NCI-H1417 (cell line): ENCODE results near the gene CTAGE9.
"Not testable (repeated sequence)": the region's sequence is repeated elsewhere in the genome, so short reads cannot be mapped to it uniquely, and the experiment has no call there.

ENCODE experiments used
- DNase-seq, 3 experiments: peaks; one replicate each; lab custom pipeline; 2025; lab: John Stamatoyannopoulos, UW

The CTAGE9 gene

GRCh38 chr6:131728296-131728939, 17.6 kb upstream of the CTAGE9 start:
- no peak for DNase-seq

- DNase-seq, result no peak
Observed at GRCh38 chr6:131727868-131728267, 17.1 kb upstream of the CTAGE9 start.

GRCh38 chr6:131727467-131727866, 16.6 kb upstream of the CTAGE9 start:
- DNase-seq, result no peak

GRCh38 chr6:131724114-131724513, 13.3 kb upstream of the CTAGE9 start:
- DNase-seq, result no peak

GRCh38 chr6:131721161-131721560, 10.3 kb upstream of the CTAGE9 start:
- peak in 1 of 3 experiments; percentile 22 for DNase-seq

- peak in 1 of 3 experiments; percentile 24 for DNase-seq
Observed at GRCh38 chr6:131717836-131718542, 7.2 kb upstream of the CTAGE9 start.

GRCh38 chr6:131715567-131715966, 4.8 kb upstream of the CTAGE9 start:
- DNase-seq, result not testable (repeated sequence)

GRCh38 chr6:131703905-131704304, 6.9 kb downstream of the CTAGE9 start:
- not testable (repeated sequence) for DNase-seq

GRCh38 chr6:131700851-131701250, 10.0 kb downstream of the CTAGE9 start:
- not testable (repeated sequence) for DNase-seq

- DNase-seq, result no peak
Observed at GRCh38 chr6:131696956-131697355, 13.9 kb downstream of the CTAGE9 start.

- DNase-seq, result peak; percentile 18 to 86 (median 62)
Observed at GRCh38 chr6:131694832-131695426, 15.9 kb downstream of the CTAGE9 start.

- peak in 2 of 3 experiments; percentile 32 to 79 for DNase-seq
Observed at GRCh38 chr6:131693384-131693783, 17.4 kb downstream of the CTAGE9 start.

- no peak for DNase-seq
Observed at GRCh38 chr6:131692589-131692988, 18.2 kb downstream of the CTAGE9 start.

GRCh38 chr6:131692031-131692430, 18.8 kb downstream of the CTAGE9 start:
- no peak for DNase-seq

GRCh38 chr6:131688286-131688685, 22.5 kb downstream of the CTAGE9 start:
- no peak for DNase-seq

GRCh38 chr6:131687022-131687421, 23.8 kb downstream of the CTAGE9 start:
- DNase-seq, result no peak

- DNase-seq, result no peak
Observed at GRCh38 chr6:131685266-131685780, 25.5 kb downstream of the CTAGE9 start.

- DNase-seq, result no peak
Observed at GRCh38 chr6:131683479-131683878, 27.3 kb downstream of the CTAGE9 start.

GRCh38 chr6:131682442-131682841, 28.4 kb downstream of the CTAGE9 start:
- DNase-seq, result peak in 1 of 3 experiments; percentile 7

GRCh38 chr6:131681585-131681984, 29.2 kb downstream of the CTAGE9 start:
- no peak for DNase-seq

- DNase-seq, result no peak
Observed at GRCh38 chr6:131680868-131681267, 29.9 kb downstream of the CTAGE9 start.

GRCh38 chr6:131678442-131678841, 32.4 kb downstream of the CTAGE9 start:
- DNase-seq, result peak in 2 of 3 experiments; percentile 14 to 64

- no peak for DNase-seq
Observed at GRCh38 chr6:131673184-131673583, 37.6 kb downstream of the CTAGE9 start.
